Smooth muscle cell (in vitro differentiated cells): ENCODE measurements around the gene PPDPF. TPM values are rescaled to one million over a fixed set of nuclear protein-coding genes. Genes with fewer than 3 reads are reported as not detected.

Experiments used
- DNase-seq: peaks from one replicate; lab custom pipeline; 2025; ENCODE audit not compliant: unreplicated experiment; lab: John Stamatoyannopoulos, UW
- H2AFZ ChIP-seq: fragments of 200-600 bp; sonication (generic); 2 replicates; pipeline ENCODE4 v1.6.0; 2016; ENCODE audit warnings: antibody characterized with exemption, low read depth, mild to moderate bottlenecking
- H3F3A ChIP-seq: fragments of 200-600 bp; sonication (generic); 2 replicates; pipeline ENCODE4 v1.6.0; 2017; ENCODE audit warnings: antibody characterized with exemption, low read depth
- H3K27ac ChIP-seq: fragments of 200-600 bp; sonication (generic); 2 replicates; pipeline ENCODE4 v1.5.1; 2016; ENCODE audit warnings: low read depth, mild to moderate bottlenecking
- H3K27me3 ChIP-seq: fragments of 200-600 bp; sonication (generic); 2 replicates; pipeline ENCODE4 v1.6.1; 2016; ENCODE audit warnings: low read depth, mild to moderate bottlenecking
- H3K36me3 ChIP-seq: fragments of 200-600 bp; sonication (generic); 2 replicates; pipeline ENCODE4 v1.5.1; 2016; ENCODE audit warnings: low read depth
- H3K4me1 ChIP-seq: fragments of 200-600 bp; sonication (generic); 2 replicates; pipeline ENCODE4 v1.5.1; 2016; ENCODE audit warnings: low read depth
- H3K4me2 ChIP-seq: fragments of 200-600 bp; sonication (generic); 2 replicates; pipeline ENCODE4 v1.6.0; 2016; ENCODE audit warnings: mild to moderate bottlenecking
- H3K4me3 ChIP-seq: fragments of 200-600 bp; sonication (generic); 2 replicates; pipeline ENCODE4 v1.5.1; 2016; ENCODE audit warnings: mild to moderate bottlenecking
- H3K79me2 ChIP-seq: fragments of 200-600 bp; sonication (generic); 2 replicates; pipeline ENCODE4 v1.6.0; 2016; ENCODE audit warnings: low read depth, mild to moderate bottlenecking
- H3K9ac ChIP-seq: fragments of 200-600 bp; sonication (generic); 2 replicates; pipeline ENCODE4 v1.6.0; 2016; ENCODE audit warnings: low read depth
- H3K9me3 ChIP-seq: fragments of 200-600 bp; sonication (generic); replicated peaks from 2 replicates; pipeline ENCODE4 v1.5.1; 2016; ENCODE audit warnings: low read depth
- H4K20me1 ChIP-seq: fragments of 200-600 bp; sonication (generic); 2 replicates; pipeline ENCODE4 v1.6.0; 2016; ENCODE audit warnings: low read depth
- CTCF ChIP-seq: fragments of 200-600 bp; sonication (generic); IDR thresholded peaks from 2 replicates; pipeline ENCODE4 v1.5.1; 2017; ENCODE audit warnings: borderline replicate concordance, mild to moderate bottlenecking, antibody characterized with exemption; ENCODE audit not compliant: insufficient read depth, poor library complexity, severe bottlenecking
- WGBS: methylation state at CpG from one replicate; pipeline ENCODE4 v1.1.7; 2016; ENCODE audit warnings: low lambda C conversion rate; 5-methylcytosine and 5-hydroxymethylcytosine counted together
- polyA plus RNA-seq: library from polyadenylated mRNA; unstranded; fragments of >200 nt; fragmentation: Nextera tagmentation; extraction: Ambion mirVana; gene quantifications from 2 replicates; pipeline ENCODE4 v1.2.1, GENCODE V29; 2016
- total RNA-seq: library from RNA; depleted of rRNA; stranded (reverse); fragments of >200 nt; gene quantifications from 2 replicates; pipeline ENCODE4 v1.2.3, GENCODE V29; 2014

Gene PPDPF
- total and polyA plus RNA-seq, 2 experiments from 2014 or later, result 118 to 365 TPM

DNA sequence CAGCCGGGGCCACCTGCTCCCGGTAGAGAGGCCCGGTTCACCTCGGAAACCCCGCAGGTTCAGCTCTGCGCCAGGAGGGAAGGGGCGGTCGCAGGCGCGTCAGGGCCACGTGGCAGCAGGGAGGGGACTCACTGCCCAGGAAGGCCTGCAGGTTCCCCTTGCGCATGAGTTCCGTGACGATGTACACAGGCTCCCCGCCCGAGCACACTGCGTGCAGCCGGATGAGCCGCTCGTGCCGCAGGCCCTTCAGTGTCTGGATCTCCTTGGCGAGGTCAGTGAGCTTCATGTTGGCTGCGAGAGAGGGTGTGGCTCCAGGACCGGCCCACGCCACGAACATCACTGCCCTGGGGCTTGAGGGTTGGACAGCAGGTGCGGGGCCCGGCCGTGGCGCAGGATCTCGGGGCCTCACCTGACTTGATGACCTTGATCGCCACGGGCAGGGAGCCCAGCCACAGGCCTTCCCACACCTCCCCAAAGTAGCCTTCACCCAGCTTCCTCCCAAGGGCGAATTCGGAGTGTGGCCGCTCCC is 21.5 kb downstream of the PPDPF start:
- 87% methylated on average over 34 of the region's 36 CpGs for WGBS
- no peak overlapping the region for H3K27ac ChIP-seq
- no peaks in the 10 kb centered on the region for H3K9me3 ChIP-seq
- no peak overlapping the region for H3K4me3 ChIP-seq
- no peak overlapping the region for H3K4me2 ChIP-seq
- no peak for DNase-seq
- H3K79me2 ChIP-seq, result no peaks in the 10 kb centered on the region
- TF ChIP-seq CTCF, result no peak
- no peak overlapping the region for H3K9ac ChIP-seq
- no peaks in the 10 kb centered on the region for H4K20me1 ChIP-seq
- no peak overlapping the region for H2AFZ ChIP-seq
- H3K27me3 ChIP-seq, result no peaks in the 10 kb centered on the region
- peaks cover 3% of the 10 kb centered on the region for H3K4me1 ChIP-seq
- no peaks in the 10 kb centered on the region for H3F3A ChIP-seq
- H3K36me3 ChIP-seq, result no peaks in the 10 kb centered on the region

DNA sequence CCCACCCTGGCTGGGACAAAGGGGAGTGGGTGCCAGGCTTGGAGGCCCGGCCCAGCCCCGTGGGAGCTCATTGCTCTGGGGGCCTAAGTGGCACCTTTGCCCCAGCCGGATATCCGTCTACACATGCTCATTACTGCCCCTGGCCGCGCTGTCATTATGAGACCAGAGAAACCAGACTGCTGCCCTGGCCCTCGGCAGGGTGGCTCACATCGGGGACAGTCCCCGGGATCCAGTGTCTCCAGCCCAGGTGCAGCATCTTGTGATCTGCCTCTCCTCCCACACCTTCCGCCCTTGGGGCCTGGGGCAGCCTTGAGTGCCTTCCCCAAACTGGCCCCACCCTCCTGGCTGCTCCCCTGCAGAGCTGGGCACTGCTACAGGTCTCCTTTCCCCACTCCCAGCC is 22.1 kb downstream of the PPDPF start:
- H3K27me3 ChIP-seq, result no peaks in the 10 kb centered on the region
- H3K9me3 ChIP-seq, result no peaks in the 10 kb centered on the region
- H3K4me2 ChIP-seq, result no peak overlapping the region
- H3K4me1 ChIP-seq, result peaks cover 3% of the 10 kb centered on the region
- DNase-seq, result no peak
- H3K79me2 ChIP-seq, result no peaks in the 10 kb centered on the region
- H3K4me3 ChIP-seq, result no peak overlapping the region
- H3K9ac ChIP-seq, result no peak overlapping the region
- H3F3A ChIP-seq, result no peaks in the 10 kb centered on the region
- no peak overlapping the region for H2AFZ ChIP-seq
- no peak overlapping the region for H3K27ac ChIP-seq
- H3K36me3 ChIP-seq, result no peaks in the 10 kb centered on the region
- H4K20me1 ChIP-seq, result no peaks in the 10 kb centered on the region
- no peak for TF ChIP-seq CTCF
- 82% methylated on average over 10 of the region's 10 CpGs for WGBS

DNA sequence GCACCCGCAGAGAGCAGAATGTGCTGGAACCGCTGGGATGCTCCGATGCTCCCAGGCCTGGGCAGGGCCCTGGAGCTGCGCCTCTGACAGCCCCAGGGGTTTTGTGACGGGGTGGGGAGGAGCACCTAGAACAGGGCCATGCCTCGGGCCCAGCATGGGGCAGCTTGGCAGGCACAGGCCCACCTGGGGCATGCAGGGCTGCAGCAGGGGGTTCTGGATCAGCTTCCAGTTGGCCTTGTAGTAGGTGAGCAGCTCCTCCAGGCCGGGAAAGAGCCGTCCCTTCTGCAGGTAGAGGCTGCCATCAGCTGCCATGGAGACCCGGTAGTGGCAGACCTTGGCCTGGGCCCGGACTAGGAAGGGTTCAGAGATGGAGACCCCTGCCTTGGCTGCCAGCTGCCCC is 22.6 kb downstream of the PPDPF start:
- peaks cover 3% of the 10 kb centered on the region for H3K4me1 ChIP-seq
- no peak overlapping the region for H3K4me2 ChIP-seq
- H2AFZ ChIP-seq, result no peak overlapping the region
- H3K9me3 ChIP-seq, result no peaks in the 10 kb centered on the region
- no peak for TF ChIP-seq CTCF
- H4K20me1 ChIP-seq, result no peaks in the 10 kb centered on the region
- H3K4me3 ChIP-seq, result no peak overlapping the region
- no peaks in the 10 kb centered on the region for H3K27me3 ChIP-seq
- H3K36me3 ChIP-seq, result no peaks in the 10 kb centered on the region
- no peak for DNase-seq
- 90% methylated on average over 10 of the region's 10 CpGs for WGBS
- no peaks in the 10 kb centered on the region for H3F3A ChIP-seq
- H3K79me2 ChIP-seq, result no peaks in the 10 kb centered on the region
- H3K27ac ChIP-seq, result no peak overlapping the region
- no peak overlapping the region for H3K9ac ChIP-seq

GRCh38 chr20:63543733-63544132 is 23.2 kb downstream of the PPDPF start:
- H3K27ac ChIP-seq, result no peak overlapping the region
- 93% methylated on average over 6 of the region's 6 CpGs for WGBS

More at GRCh38 chr20:63543733-63544132, 23.2 kb downstream of the PPDPF start:
- H3K4me1 ChIP-seq, result no peaks in the 10 kb centered on the region
- no peak overlapping the region for H2AFZ ChIP-seq
- H3K9me3 ChIP-seq, result no peaks in the 10 kb centered on the region
- no peaks in the 10 kb centered on the region for H3K36me3 ChIP-seq
- H3K4me3 ChIP-seq, result no peak overlapping the region
- H3K4me2 ChIP-seq, result no peak overlapping the region
- no peaks in the 10 kb centered on the region for H3K27me3 ChIP-seq
- H3F3A ChIP-seq, result no peaks in the 10 kb centered on the region
- DNase-seq, result no peak
- H4K20me1 ChIP-seq, result no peaks in the 10 kb centered on the region
- no peaks in the 10 kb centered on the region for H3K79me2 ChIP-seq
- H3K9ac ChIP-seq, result no peak overlapping the region
- no peak for TF ChIP-seq CTCF
